ENCODE data around the gene SSX2IP.

The SSX2IP gene

DNA sequence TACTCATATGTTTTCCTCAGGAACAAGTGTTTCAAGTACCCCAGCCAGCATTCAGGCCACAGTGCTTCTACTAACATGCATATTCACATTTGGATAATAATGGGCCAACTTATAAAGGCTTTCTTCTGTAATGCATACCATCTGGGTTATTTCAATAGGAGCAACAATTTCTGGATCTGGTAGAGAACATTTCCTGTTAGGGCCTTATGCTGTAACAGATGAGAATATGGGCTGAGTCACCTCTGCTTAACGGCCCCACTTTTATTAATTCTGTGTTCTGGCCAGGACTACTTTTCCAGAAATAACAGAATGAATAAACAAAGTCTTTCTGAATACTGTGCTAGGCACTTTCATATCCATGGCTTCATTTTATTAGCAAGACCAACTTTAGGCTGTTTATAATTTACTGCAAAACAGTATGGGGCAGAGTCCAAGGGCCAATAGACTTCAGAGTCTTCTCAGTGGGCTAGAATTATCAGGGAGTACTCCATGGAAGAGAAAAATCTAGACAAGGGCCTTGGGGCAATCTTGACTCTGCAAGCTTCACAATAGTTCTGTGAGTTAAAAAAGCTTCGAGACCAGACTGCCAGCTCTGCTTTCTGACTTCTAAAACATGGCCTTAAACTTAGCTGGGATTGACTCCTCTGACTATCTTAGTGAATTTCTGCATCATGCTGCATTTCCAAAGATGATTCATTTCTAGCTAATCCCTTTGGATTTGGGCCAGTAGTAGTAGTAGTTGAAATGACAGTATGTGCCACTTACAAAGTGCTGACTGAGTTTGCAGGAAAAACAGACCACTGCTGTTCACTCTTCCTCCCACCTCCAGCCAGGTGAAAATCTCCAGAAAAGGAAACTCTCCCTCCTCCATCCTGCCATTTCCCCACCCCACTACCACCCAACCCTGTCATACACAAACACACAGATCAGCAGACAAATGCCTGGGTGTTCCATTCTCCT, 8.2 kb upstream of the SSX2IP start:
- TF ChIP-seq, protein P1, sequence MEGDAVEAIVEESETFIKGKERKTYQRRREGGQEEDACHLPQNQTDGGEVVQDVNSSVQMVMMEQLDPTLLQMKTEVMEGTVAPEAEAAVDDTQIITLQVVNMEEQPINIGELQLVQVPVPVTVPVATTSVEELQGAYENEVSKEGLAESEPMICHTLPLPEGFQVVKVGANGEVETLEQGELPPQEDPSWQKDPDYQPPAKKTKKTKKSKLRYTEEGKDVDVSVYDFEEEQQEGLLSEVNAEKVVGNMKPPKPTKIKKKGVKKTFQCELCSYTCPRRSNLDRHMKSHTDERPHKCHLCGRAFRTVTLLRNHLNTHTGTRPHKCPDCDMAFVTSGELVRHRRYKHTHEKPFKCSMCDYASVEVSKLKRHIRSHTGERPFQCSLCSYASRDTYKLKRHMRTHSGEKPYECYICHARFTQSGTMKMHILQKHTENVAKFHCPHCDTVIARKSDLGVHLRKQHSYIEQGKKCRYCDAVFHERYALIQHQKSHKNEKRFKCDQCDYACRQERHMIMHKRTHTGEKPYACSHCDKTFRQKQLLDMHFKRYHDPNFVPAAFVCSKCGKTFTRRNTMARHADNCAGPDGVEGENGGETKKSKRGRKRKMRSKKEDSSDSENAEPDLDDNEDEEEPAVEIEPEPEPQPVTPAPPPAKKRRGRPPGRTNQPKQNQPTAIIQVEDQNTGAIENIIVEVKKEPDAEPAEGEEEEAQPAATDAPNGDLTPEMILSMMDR (IDR thresholded peaks at IDR 0.05; ENCODE audit: low read depth, low read length), result no peak
- peak; percentile 66 for DNase-seq (ENCODE audit: extremely low read depth, low read depth)

DNA sequence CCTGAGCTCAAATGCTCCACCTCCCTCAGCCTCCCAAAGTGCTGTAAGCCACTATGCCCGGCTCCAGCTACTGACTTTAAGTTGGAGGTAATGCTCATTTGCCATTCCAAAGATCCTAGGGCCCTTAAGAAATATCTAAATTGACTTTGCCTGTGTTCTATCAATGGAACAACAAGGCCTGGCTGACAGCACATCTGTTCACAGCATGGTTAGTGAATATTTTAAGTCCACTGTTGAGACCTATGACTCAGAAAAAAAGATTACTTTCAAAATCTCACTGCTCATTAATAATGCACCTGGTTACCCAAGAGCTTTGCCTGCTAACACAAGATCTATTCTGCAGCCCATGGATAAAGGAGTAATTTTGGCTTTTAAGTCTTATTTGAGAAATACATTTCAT, 3.5 kb upstream of the SSX2IP start:
- DNase-seq (ENCODE audit: extremely low read depth, low read depth), result no peak
- TF ChIP-seq, protein P1 (IDR thresholded peaks at IDR 0.05; ENCODE audit: low read depth, low read length), result no peak

DNA sequence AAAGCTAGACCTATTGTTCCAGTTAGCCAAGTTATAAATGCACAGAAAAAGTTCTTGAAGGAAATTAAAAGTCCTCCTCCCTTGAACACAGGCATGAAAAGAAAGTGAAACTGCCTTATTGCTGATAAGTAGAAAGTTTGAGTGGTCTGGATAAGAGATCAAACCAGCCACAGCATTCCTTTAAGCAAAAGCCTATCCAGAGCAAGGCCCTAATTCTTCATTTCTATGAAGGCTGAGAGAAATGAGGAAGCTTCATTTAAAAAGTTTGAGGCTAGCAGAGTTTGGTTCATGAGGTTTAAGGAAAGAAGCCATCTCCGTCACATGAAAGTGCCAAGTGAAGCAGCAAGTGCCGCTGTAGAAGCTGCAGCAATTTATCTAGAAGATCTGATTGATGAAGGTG, 2.7 kb upstream of the SSX2IP start:
- TF ChIP-seq, protein P1 (IDR thresholded peaks at IDR 0.05; ENCODE audit: low read depth, low read length), result no peak
- no peak for DNase-seq (ENCODE audit: extremely low read depth, low read depth)

DNA sequence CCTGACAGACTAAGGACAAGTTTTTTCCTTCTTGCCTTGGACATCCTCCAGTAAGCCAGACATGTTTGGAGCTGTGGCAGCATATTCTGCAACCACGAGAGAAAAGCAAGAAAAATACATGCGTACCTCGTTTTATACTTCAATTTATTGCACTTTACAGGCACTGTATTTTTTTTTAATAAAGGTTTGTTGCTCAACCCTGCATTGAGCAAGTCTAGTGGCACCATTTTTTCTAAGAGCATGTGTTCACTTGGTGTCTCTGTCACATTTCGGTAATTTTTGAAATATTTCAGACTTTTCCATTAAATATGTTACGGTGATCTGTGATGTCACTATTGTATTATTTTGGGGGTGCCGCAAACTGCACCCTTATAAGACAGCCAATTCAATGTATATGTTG, 2.1 kb upstream of the SSX2IP start:
- TF ChIP-seq, protein P1 (IDR thresholded peaks at IDR 0.05; ENCODE audit: low read depth, low read length), result no peak
- DNase-seq (ENCODE audit: extremely low read depth, low read depth), result no peak

DNA sequence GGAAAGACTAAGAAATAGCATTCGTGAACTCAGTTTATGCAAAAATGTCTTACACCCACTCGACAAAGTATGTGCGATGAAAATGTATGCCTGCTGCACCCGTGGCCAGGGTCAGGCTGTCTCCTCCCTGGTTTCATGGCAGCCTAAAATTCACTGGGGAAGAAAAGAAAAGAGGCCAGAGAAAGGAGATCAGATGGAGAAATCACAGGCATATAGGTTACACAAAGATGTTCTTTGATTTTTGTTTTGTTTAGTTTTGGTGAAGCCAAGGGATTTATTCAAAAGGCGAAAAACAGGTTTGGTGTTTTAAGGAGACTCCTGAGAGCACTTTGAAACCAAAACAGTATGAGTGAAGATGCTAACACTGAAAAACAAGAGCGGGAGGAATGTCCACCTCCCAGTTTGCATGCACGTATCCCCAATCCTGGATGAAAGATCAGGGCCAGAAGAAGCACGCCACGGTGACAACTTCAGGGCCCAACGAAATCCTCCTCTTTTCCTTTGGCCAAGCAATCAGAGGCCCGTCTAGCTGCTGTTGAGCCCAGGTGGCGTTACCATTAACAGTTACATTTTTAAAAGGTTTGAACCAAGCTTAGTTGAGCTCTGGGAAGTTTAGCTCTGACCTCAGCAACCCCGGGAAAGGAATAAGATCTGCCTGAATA, 992 bp upstream of the SSX2IP start:
- TF ChIP-seq, protein P1 (IDR thresholded peaks at IDR 0.05; ENCODE audit: low read depth, low read length), result no peak
- no peak for DNase-seq (ENCODE audit: extremely low read depth, low read depth)

DNA sequence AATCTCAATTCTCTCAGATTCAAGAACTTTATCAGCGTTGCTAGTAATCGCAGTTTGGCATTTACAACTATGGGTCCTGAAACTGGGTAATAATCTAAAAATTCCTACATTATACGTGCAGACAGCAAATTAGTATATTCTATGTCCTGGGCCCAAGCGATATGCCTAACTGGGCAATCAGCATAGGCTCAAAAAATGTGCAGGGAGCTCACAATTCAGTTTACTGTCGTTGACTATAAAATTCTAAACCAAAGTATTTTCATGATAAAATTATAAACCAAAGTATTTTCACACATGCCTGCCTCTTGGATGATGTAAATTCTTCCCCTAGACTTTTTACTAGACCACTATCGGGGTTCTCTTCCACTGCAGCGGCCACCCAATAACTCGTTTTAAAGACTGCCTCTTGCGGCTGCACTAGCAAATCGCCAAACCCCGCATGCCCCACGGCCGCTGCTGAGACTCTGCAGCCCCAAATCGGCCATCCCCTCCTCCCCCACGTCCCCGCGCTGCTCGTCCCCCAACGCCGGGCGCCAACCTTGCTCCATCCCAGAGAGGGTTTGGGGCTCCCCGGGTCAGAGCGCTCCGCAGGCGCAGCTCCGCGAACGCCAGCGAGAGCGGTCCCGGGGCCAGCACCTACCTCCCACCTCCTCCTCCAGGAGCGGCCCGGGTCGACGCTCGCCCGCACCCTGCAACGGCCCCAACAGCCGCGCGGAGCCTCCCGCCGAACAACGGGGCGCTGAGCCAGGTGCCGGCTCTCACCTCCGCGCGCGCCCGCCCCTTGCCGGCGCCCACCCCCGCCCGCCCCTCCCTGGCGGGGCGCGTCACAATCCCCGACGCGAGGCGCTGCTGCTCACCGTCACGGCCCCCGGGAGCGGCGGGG, 506 bp downstream of the SSX2IP start:
- TF ChIP-seq, protein P1 (IDR thresholded peaks at IDR 0.05; ENCODE audit: low read depth, low read length), result peak; percentile 44
- DNase-seq (ENCODE audit: extremely low read depth, low read depth), result no peak

Data from AG09319 (cell line).